K562 (cell line): ENCODE data around the gene HIKESHI.

Experiments used
- ATF1 ChIP-seq, 2 experiments: fragments of 450-650 bp in 1 of 2; IDR thresholded peaks; 2 replicates each; pipeline ENCODE4 v1.6.1; 2016; ENCODE audit warnings: missing compliant biosample characterization in 1 of 2, missing genetic modification characterization in 1 of 2
- CHD2 ChIP-seq: IDR thresholded peaks from 2 replicates; pipeline ENCODE4 v1.6.1; 2011; ENCODE audit warnings: low read depth, low read length
- NFYB ChIP-seq: IDR thresholded peaks from 2 replicates; pipeline ENCODE4 v1.6.1; 2011; ENCODE audit warnings: mild to moderate bottlenecking, moderate library complexity; ENCODE audit not compliant: insufficient read length; ENCODE audit errors: extremely low read depth
- PCBP2 ChIP-seq: fragments of 200-400 bp; formaldehyde crosslinking; IDR thresholded peaks from 2 replicates; pipeline ENCODE4 v1.6.1; 2018; ENCODE audit warnings: low read length, low read depth, mild to moderate bottlenecking, moderate library complexity; ENCODE audit not compliant: poor library complexity, severe bottlenecking
- RBM17 ChIP-seq: fragments of 200-400 bp; formaldehyde crosslinking; IDR thresholded peaks from 2 replicates; pipeline ENCODE4 v1.6.1; 2017; ENCODE audit warnings: low read depth, mild to moderate bottlenecking, low read length, borderline replicate concordance
- SREBF2 ChIP-seq: sonication (generic); formaldehyde crosslinking; IDR thresholded peaks from 2 replicates; pipeline ENCODE4 v1.4.0; 2020; ENCODE audit warnings: mild to moderate bottlenecking, missing genetic modification reagents
- ZNF121 ChIP-seq: sonication (generic); formaldehyde crosslinking; conservative IDR thresholded peaks from 2 replicates; pipeline ENCODE4 v1.8.0; 2022; ENCODE audit warnings: missing genetic modification reagents
- TF ChIP-seq, protein P1 (sequence below): sonication (generic); formaldehyde crosslinking; IDR thresholded peaks from 2 replicates; pipeline ENCODE4 v1.5.0; 2020; ENCODE audit warnings: missing genetic modification reagents
- TF ChIP-seq, protein P2 (sequence below): fragments of 450-650 bp; IDR thresholded peaks from 2 replicates; pipeline ENCODE4 v1.6.1; 2016; ENCODE audit warnings: low read depth
- TF ChIP-seq, protein P3 (sequence below), 3 experiments: IDR thresholded peaks in 2 of 3; conservative IDR thresholded peaks in 1 of 3; 2 replicates each; pipeline ENCODE4 v1.5.1; 2011 to 2012; ENCODE audit warnings: low read length in 3 of 3, mild to moderate bottlenecking in 3 of 3, control low read depth in 2 of 3, improper control_type of control experiment in 1 of 3, inconsistent platforms in 1 of 3, low read depth in 1 of 3, mixed read lengths in 1 of 3, moderate library complexity in 1 of 3; ENCODE audit not compliant: insufficient read depth in 2 of 3

DNA sequence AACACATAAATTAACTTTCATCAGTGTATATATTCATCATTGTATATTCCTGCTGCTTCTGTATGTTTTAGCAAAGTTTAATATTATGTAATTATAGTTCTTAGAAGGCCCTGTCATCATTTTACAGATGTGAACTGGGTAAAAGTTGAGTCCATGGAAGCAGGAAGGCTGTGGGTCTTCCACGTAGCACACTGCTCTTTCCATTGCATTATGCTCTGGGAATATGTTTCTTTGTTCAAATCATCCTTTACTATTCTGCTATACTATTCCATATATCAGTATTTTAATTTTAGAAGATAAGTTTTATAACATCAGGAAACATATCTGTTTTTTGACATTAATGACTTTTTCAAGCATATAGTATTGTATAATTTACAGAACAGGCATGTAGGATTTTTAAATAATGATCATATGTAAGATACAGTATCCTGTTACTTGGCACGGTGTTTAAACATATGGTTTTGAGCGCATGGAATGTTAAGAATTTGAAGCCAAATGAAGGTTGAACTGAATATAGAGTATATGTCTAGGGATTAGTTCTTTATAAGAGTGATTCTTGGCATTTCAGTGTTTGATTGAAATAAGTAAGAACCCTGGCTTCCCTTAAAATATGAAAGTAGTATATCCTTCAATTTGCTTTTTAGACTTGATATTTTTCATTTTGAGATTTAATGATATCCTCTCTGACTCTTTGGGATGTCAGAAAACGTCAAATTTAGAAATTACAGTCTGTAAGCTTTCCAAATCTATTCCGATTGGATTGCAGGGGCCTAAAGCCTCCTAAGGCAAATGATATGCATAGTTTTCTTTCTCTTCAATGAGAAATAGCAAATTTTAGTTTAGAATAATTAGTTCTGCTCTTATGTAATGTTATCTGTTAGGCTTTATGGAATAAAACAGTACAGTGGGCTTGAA lies 81.3 kb downstream of the HIKESHI start:
- TF ChIP-seq PCBP2, result no peak
- no peak for TF ChIP-seq SREBF2 (CRISPR knock-in tag)
- TF ChIP-seq NFYB, result no peak
- TF ChIP-seq, protein P1, sequence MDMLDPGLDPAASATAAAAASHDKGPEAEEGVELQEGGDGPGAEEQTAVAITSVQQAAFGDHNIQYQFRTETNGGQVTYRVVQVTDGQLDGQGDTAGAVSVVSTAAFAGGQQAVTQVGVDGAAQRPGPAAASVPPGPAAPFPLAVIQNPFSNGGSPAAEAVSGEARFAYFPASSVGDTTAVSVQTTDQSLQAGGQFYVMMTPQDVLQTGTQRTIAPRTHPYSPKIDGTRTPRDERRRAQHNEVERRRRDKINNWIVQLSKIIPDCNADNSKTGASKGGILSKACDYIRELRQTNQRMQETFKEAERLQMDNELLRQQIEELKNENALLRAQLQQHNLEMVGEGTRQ (CRISPR knock-in tag), result no peak
- TF ChIP-seq RBM17, result no peak
- TF ChIP-seq ZNF121 (CRISPR knock-in tag), result no peak
- no peak for TF ChIP-seq ATF1 (CRISPR knock-in tag; IDR thresholded peaks at IDR 0.05)
- TF ChIP-seq ATF1 (tag; IDR thresholded peaks at IDR 0.05), result no peak
- TF ChIP-seq, protein P2, sequence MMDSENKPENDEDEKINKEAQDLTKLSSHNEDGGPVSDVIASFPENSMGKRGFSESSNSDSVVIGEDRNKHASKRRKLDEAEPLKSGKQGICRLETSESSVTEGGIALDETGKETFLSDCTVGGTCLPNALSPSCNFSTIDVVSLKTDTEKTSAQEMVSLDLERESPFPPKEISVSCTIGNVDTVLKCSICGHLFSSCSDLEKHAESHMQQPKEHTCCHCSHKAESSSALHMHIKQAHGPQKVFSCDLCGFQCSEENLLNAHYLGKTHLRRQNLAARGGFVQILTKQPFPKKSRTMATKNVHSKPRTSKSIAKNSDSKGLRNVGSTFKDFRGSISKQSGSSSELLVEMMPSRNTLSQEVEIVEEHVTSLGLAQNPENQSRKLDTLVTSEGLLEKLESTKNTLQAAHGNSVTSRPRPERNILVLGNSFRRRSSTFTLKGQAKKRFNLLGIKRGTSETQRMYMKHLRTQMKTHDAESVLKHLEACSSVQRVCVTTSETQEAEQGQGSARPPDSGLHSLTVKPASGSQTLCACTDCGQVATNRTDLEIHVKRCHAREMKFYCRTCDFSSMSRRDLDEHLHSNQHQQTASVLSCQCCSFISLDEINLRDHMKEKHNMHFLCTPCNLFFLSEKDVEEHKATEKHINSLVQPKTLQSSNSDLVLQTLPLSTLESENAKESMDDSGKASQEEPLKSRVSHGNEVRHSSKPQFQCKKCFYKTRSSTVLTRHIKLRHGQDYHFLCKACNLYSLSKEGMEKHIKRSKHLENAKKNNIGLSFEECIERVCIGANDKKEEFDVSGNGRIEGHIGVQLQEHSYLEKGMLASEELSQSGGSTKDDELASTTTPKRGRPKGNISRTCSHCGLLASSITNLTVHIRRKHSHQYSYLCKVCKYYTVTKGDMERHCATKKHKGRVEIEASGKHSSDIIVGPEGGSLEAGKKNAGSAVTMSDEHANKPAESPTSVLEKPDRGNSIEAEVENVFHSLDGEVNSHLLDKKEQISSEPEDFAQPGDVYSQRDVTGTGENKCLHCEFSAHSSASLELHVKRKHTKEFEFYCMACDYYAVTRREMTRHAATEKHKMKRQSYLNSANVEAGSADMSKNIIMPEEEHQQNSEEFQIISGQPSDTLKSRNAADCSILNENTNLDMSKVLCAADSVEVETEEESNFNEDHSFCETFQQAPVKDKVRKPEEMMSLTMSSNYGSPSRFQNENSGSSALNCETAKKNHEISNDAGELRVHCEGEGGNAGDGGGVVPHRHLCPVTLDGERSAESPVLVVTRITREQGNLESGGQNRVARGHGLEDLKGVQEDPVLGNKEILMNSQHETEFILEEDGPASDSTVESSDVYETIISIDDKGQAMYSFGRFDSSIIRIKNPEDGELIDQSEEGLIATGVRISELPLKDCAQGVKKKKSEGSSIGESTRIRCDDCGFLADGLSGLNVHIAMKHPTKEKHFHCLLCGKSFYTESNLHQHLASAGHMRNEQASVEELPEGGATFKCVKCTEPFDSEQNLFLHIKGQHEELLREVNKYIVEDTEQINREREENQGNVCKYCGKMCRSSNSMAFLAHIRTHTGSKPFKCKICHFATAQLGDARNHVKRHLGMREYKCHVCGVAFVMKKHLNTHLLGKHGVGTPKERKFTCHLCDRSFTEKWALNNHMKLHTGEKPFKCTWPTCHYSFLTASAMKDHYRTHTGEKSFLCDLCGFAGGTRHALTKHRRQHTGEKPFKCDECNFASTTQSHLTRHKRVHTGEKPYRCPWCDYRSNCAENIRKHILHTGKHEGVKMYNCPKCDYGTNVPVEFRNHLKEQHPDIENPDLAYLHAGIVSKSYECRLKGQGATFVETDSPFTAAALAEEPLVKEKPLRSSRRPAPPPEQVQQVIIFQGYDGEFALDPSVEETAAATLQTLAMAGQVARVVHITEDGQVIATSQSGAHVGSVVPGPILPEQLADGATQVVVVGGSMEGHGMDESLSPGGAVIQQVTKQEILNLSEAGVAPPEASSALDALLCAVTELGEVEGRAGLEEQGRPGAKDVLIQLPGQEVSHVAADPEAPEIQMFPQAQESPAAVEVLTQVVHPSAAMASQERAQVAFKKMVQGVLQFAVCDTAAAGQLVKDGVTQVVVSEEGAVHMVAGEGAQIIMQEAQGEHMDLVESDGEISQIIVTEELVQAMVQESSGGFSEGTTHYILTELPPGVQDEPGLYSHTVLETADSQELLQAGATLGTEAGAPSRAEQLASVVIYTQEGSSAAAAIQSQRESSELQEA, result no peak
- TF ChIP-seq, protein P3, sequence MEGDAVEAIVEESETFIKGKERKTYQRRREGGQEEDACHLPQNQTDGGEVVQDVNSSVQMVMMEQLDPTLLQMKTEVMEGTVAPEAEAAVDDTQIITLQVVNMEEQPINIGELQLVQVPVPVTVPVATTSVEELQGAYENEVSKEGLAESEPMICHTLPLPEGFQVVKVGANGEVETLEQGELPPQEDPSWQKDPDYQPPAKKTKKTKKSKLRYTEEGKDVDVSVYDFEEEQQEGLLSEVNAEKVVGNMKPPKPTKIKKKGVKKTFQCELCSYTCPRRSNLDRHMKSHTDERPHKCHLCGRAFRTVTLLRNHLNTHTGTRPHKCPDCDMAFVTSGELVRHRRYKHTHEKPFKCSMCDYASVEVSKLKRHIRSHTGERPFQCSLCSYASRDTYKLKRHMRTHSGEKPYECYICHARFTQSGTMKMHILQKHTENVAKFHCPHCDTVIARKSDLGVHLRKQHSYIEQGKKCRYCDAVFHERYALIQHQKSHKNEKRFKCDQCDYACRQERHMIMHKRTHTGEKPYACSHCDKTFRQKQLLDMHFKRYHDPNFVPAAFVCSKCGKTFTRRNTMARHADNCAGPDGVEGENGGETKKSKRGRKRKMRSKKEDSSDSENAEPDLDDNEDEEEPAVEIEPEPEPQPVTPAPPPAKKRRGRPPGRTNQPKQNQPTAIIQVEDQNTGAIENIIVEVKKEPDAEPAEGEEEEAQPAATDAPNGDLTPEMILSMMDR (IDR thresholded peaks at IDR 0.05 in 2 of 3, conservative IDR thresholded peaks at IDR 0.05 in 1 of 3; ENCODE audit: insufficient read depth in 2 of 3, low read depth in 1 of 3, low read length in 3 of 3), result no peak
- no peak for TF ChIP-seq CHD2
